ENCODE data around the gene PLCD4.

PLCD4 gene

GRCh38 chr2:218607436-218608115 lies at the start of gene PLCD4:
Gene PLCD4 (plus strand): TSS chr2:218607899. CDS start chr2:218615740, 7,841 bp downstream.
- DNase-seq (ENCODE audit: low read depth), result no peak

GRCh38 chr2:218557941-218558340 lies 49.8 kb upstream of the PLCD4 start:
- DNase-seq (ENCODE audit: low read depth), result no peak

- DNase-seq (ENCODE audit: low read depth), result no peak
Measured at GRCh38 chr2:218558986-218559385, 48.7 kb upstream of the PLCD4 start.

- no peak for DNase-seq (ENCODE audit: low read depth)
Measured at GRCh38 chr2:218564056-218564455, 43.6 kb upstream of the PLCD4 start.

GRCh38 chr2:218566296-218566695 lies 41.4 kb upstream of the PLCD4 start:
- DNase-seq (ENCODE audit: low read depth), result no peak

- DNase-seq (ENCODE audit: low read depth), result peak; percentile 52
Measured at GRCh38 chr2:218567797-218568189, 39.9 kb upstream of the PLCD4 start.

- peak; percentile 100 for DNase-seq (ENCODE audit: low read depth)
Measured at GRCh38 chr2:218568190-218569037, 39.3 kb upstream of the PLCD4 start, which contains the start of the genes CNOT9 and USP37. Gene CNOT9 (plus strand): TSS chr2:218568839. CDS start chr2:218568955, 116 bp downstream. Gene USP37 (minus strand): TSS chr2:218568351. CDS start chr2:218558653, 9,698 bp downstream.

GRCh38 chr2:218569038-218569431 lies 38.7 kb upstream of the PLCD4 start:
- DNase-seq (ENCODE audit: low read depth), result peak; percentile 42

GRCh38 chr2:218569661-218570500 lies 37.8 kb upstream of the PLCD4 start:
- no peak for DNase-seq (ENCODE audit: low read depth)

GRCh38 chr2:218570850-218571249 lies 36.8 kb upstream of the PLCD4 start:
- no peak for DNase-seq (ENCODE audit: low read depth)

GRCh38 chr2:218576854-218577253 lies 30.8 kb upstream of the PLCD4 start:
- no peak for DNase-seq (ENCODE audit: low read depth)

GRCh38 chr2:218577482-218578220 lies 30.0 kb upstream of the PLCD4 start:
- DNase-seq (ENCODE audit: low read depth), result no peak

GRCh38 chr2:218578272-218578877 lies 29.3 kb upstream of the PLCD4 start:
- no peak for DNase-seq (ENCODE audit: low read depth)

GRCh38 chr2:218582076-218582475 lies 25.6 kb upstream of the PLCD4 start:
- no peak for DNase-seq (ENCODE audit: low read depth)

- no peak for DNase-seq (ENCODE audit: low read depth)
Measured at GRCh38 chr2:218583983-218584850, 23.5 kb upstream of the PLCD4 start.

GRCh38 chr2:218585541-218585940 lies 22.2 kb upstream of the PLCD4 start:
- DNase-seq (ENCODE audit: low read depth), result no peak

GRCh38 chr2:218605432-218605831 lies 2.3 kb upstream of the PLCD4 start:
- DNase-seq (ENCODE audit: low read depth), result no peak

- no peak for DNase-seq (ENCODE audit: low read depth)
Measured at GRCh38 chr2:218615868-218616315, 8.2 kb downstream of the PLCD4 start.

GRCh38 chr2:218618102-218618860 lies 10.6 kb downstream of the PLCD4 start:
- no peak for DNase-seq (ENCODE audit: low read depth)

Measured in activated T-cell treated with anti-CD3 and anti-CD28 coated beads for 1 hour (primary cell).